Stimulated activated naive CD8-positive, alpha-beta T cell treated with anti-CD3 and anti-CD28 coated beads, Interleukin-15, Interleukin-2, amounts not matched to agents 100 ng/mL and 50 ng/mL, for 24 hours (primary cell): ENCODE data around the gene RPGRIP1L.

Source experiments
- H3K27ac Mint-ChIP-seq: one replicate; pipeline ENCODE4 v1.8.0; 2021; ENCODE audit warnings: mild to moderate bottlenecking, mixed read lengths
- H3K27me3 Mint-ChIP-seq: one replicate; pipeline ENCODE4 v1.8.0; 2021; ENCODE audit warnings: mixed read lengths
- H3K36me3 Mint-ChIP-seq: one replicate; pipeline ENCODE4 v1.8.0; 2021; ENCODE audit warnings: low read depth, mixed read lengths
- H3K4me1 Mint-ChIP-seq: one replicate; pipeline ENCODE4 v1.8.0; 2021; ENCODE audit warnings: low read depth, mixed read lengths
- H3K4me3 Mint-ChIP-seq: one replicate; pipeline ENCODE4 v1.8.0; 2021; ENCODE audit warnings: mild to moderate bottlenecking, mixed read lengths
- H3K9me3 Mint-ChIP-seq: one replicate; pipeline ENCODE4 v1.8.0; 2021; ENCODE audit warnings: mixed read lengths

RPGRIP1L gene

GRCh38 chr16:53703590-53704444 is at the start of gene RPGRIP1L, which contains the start of gene FTO:
Gene RPGRIP1L (minus strand): TSS chr16:53703859. CDS start chr16:53700723, 3,136 bp downstream.
Gene FTO (plus strand): TSS chr16:53704156.
- H3K27ac Mint-ChIP-seq, result peak within 1 kb of the TSS; percentile 97
- H3K4me1 Mint-ChIP-seq, result peaks cover 42% of the 10 kb centered on the region
- peak within 1 kb of the TSS; percentile 99 for H3K4me3 Mint-ChIP-seq
- no peaks in the 10 kb centered on the region for H3K9me3 Mint-ChIP-seq
- no peaks in the 10 kb centered on the region for H3K27me3 Mint-ChIP-seq
- peaks cover 18% of the 10 kb centered on the region for H3K36me3 Mint-ChIP-seq

- H3K4me3 Mint-ChIP-seq, result no peak overlapping the region
- peaks cover 4% of the 10 kb centered on the region for H3K36me3 Mint-ChIP-seq
- peaks cover 1% of the 10 kb centered on the region for H3K9me3 Mint-ChIP-seq
- H3K27ac Mint-ChIP-seq, result no peak overlapping the region
- no peaks in the 10 kb centered on the region for H3K27me3 Mint-ChIP-seq
- no peaks in the 10 kb centered on the region for H3K4me1 Mint-ChIP-seq
Observed at GRCh38 chr16:53753431-53753830, 49.8 kb upstream of the RPGRIP1L start.

- Mint-ChIP-seq H3K27me3 (no peaks in the 10 kb centered on the region), H3K4me1 (peaks cover under 1% of the 10 kb centered on the region), H3K4me3 (no peak overlapping the region), H3K36me3 (peaks cover 8% of the 10 kb centered on the region), H3K9me3 (peaks cover under 1% of the 10 kb centered on the region), H3K27ac (no peak overlapping the region)
Observed at GRCh38 chr16:53752560-53752959, 48.9 kb upstream of the RPGRIP1L start.

GRCh38 chr16:53745753-53746266 is 42.2 kb upstream of the RPGRIP1L start:
- Mint-ChIP-seq H3K4me1 (peaks cover 44% of the 10 kb centered on the region), H3K27me3 (no peaks in the 10 kb centered on the region), H3K27ac (no peak overlapping the region), H3K4me3 (no peak overlapping the region), H3K36me3 (peaks cover 11% of the 10 kb centered on the region), H3K9me3 (peaks cover 4% of the 10 kb centered on the region)

- Mint-ChIP-seq H3K4me3 (peak overlapping the region; percentile 9), H3K27ac (peak overlapping the region; percentile 47), H3K9me3 (peaks cover 4% of the 10 kb centered on the region), H3K4me1 (peaks cover 44% of the 10 kb centered on the region), H3K36me3 (peaks cover 11% of the 10 kb centered on the region), H3K27me3 (no peaks in the 10 kb centered on the region)
Observed at GRCh38 chr16:53745086-53745485, 41.4 kb upstream of the RPGRIP1L start.

- Mint-ChIP-seq H3K9me3 (peaks cover 4% of the 10 kb centered on the region), H3K27me3 (no peaks in the 10 kb centered on the region), H3K4me1 (peaks cover 44% of the 10 kb centered on the region), H3K36me3 (peaks cover 8% of the 10 kb centered on the region), H3K27ac (peak overlapping the region; percentile 22), H3K4me3 (peak overlapping the region; percentile 52)
Observed at GRCh38 chr16:53744449-53744848, 40.8 kb upstream of the RPGRIP1L start.

- H3K4me1 Mint-ChIP-seq, result peaks cover 44% of the 10 kb centered on the region
- no peaks in the 10 kb centered on the region for H3K27me3 Mint-ChIP-seq
- no peak overlapping the region for H3K27ac Mint-ChIP-seq
- H3K9me3 Mint-ChIP-seq, result peaks cover 4% of the 10 kb centered on the region
- peaks cover 8% of the 10 kb centered on the region for H3K36me3 Mint-ChIP-seq
- no peak overlapping the region for H3K4me3 Mint-ChIP-seq
Observed at GRCh38 chr16:53743149-53743566, 39.5 kb upstream of the RPGRIP1L start.

GRCh38 chr16:53741546-53741945 is 37.9 kb upstream of the RPGRIP1L start:
- H3K4me1 Mint-ChIP-seq, result peaks cover 35% of the 10 kb centered on the region
- H3K27me3 Mint-ChIP-seq, result no peaks in the 10 kb centered on the region
- H3K36me3 Mint-ChIP-seq, result no peaks in the 10 kb centered on the region
- no peak overlapping the region for H3K27ac Mint-ChIP-seq
- H3K4me3 Mint-ChIP-seq, result no peak overlapping the region
- H3K9me3 Mint-ChIP-seq, result no peaks in the 10 kb centered on the region

GRCh38 chr16:53740933-53741531 is 37.4 kb upstream of the RPGRIP1L start:
- Mint-ChIP-seq H3K9me3 (no peaks in the 10 kb centered on the region), H3K36me3 (no peaks in the 10 kb centered on the region), H3K27ac (no peak overlapping the region), H3K27me3 (no peaks in the 10 kb centered on the region), H3K4me1 (peaks cover 33% of the 10 kb centered on the region), H3K4me3 (no peak overlapping the region)

- Mint-ChIP-seq H3K27me3 (no peaks in the 10 kb centered on the region), H3K27ac (no peak overlapping the region), H3K4me1 (peaks cover 28% of the 10 kb centered on the region), H3K4me3 (no peak overlapping the region), H3K9me3 (no peaks in the 10 kb centered on the region), H3K36me3 (no peaks in the 10 kb centered on the region)
Observed at GRCh38 chr16:53740476-53740875, 36.8 kb upstream of the RPGRIP1L start.

GRCh38 chr16:53737552-53737951 is 33.9 kb upstream of the RPGRIP1L start:
- no peaks in the 10 kb centered on the region for H3K27me3 Mint-ChIP-seq
- no peaks in the 10 kb centered on the region for H3K9me3 Mint-ChIP-seq
- H3K27ac Mint-ChIP-seq, result no peak overlapping the region
- H3K4me1 Mint-ChIP-seq, result peaks cover 8% of the 10 kb centered on the region
- no peak overlapping the region for H3K4me3 Mint-ChIP-seq
- no peaks in the 10 kb centered on the region for H3K36me3 Mint-ChIP-seq

- H3K27ac Mint-ChIP-seq, result no peak overlapping the region
- H3K9me3 Mint-ChIP-seq, result no peaks in the 10 kb centered on the region
Observed at GRCh38 chr16:53736297-53736696, 32.6 kb upstream of the RPGRIP1L start.

GRCh38 chr16:53734908-53735307 is 31.2 kb upstream of the RPGRIP1L start:
- no peaks in the 10 kb centered on the region for H3K36me3 Mint-ChIP-seq
- H3K27me3 Mint-ChIP-seq, result no peaks in the 10 kb centered on the region
- no peak overlapping the region for H3K4me3 Mint-ChIP-seq
- no peaks in the 10 kb centered on the region for H3K9me3 Mint-ChIP-seq
- peaks cover 5% of the 10 kb centered on the region for H3K4me1 Mint-ChIP-seq
- H3K27ac Mint-ChIP-seq, result no peak overlapping the region

More at GRCh38 chr16:53736297-53736696, 32.6 kb upstream of the RPGRIP1L start:
- H3K4me3 Mint-ChIP-seq, result no peak overlapping the region
- H3K36me3 Mint-ChIP-seq, result no peaks in the 10 kb centered on the region
- no peaks in the 10 kb centered on the region for H3K27me3 Mint-ChIP-seq
- peaks cover 5% of the 10 kb centered on the region for H3K4me1 Mint-ChIP-seq

GRCh38 chr16:53732296-53732929 is 28.8 kb upstream of the RPGRIP1L start:
- H3K4me1 Mint-ChIP-seq, result peaks cover 9% of the 10 kb centered on the region

GRCh38 chr16:53730693-53731092 is 27.0 kb upstream of the RPGRIP1L start:
- Mint-ChIP-seq H3K36me3 (peaks cover 16% of the 10 kb centered on the region), H3K27me3 (no peaks in the 10 kb centered on the region), H3K4me1 (peaks cover 21% of the 10 kb centered on the region), H3K9me3 (no peaks in the 10 kb centered on the region), H3K27ac (no peak overlapping the region), H3K4me3 (no peak overlapping the region)

More at GRCh38 chr16:53732296-53732929, 28.8 kb upstream of the RPGRIP1L start:
- Mint-ChIP-seq H3K4me3 (no peak overlapping the region), H3K9me3 (no peaks in the 10 kb centered on the region), H3K36me3 (peaks cover 8% of the 10 kb centered on the region), H3K27ac (no peak overlapping the region), H3K27me3 (no peaks in the 10 kb centered on the region)
